Measurements from ENCODE around the gene FOXD4L3.
"Not testable (repeated sequence)": the region's sequence is repeated elsewhere in the genome, so short reads cannot be mapped to it uniquely, and the experiment has no call there.

DNA sequence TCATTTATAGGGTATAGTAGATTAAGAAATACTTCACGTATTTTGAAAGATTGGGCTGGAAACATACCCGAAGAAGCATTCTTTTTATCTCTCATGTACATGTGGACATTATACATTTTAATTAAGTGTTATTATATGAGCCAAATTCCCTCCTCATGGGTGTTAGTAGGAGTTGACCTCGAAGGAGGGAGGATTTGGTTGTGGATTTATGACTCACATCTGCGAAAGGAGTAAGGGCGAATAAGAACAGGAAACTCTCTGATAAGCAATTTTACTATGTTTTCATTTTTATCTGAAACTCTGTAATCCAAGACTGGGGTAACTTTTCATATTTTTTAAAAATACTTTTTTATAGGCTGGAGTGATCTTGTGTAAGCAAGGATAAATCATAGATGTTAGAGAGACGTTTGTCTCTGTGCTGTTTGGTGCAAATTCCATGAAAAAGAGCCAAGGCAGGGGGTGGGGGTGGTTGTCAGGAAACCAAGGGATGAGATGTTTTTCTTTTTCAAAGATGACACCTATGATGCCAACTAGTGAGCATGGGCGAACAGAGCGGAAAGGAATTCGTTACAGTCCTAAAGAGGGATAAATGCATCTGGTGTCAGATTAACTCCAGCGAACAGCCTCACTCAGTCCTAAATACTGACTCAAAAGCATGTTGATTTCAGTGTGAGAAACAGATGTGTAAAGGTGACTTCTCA, 34.1 kb downstream of the FOXD4L3 start:
- TF ChIP-seq, protein P1, sequence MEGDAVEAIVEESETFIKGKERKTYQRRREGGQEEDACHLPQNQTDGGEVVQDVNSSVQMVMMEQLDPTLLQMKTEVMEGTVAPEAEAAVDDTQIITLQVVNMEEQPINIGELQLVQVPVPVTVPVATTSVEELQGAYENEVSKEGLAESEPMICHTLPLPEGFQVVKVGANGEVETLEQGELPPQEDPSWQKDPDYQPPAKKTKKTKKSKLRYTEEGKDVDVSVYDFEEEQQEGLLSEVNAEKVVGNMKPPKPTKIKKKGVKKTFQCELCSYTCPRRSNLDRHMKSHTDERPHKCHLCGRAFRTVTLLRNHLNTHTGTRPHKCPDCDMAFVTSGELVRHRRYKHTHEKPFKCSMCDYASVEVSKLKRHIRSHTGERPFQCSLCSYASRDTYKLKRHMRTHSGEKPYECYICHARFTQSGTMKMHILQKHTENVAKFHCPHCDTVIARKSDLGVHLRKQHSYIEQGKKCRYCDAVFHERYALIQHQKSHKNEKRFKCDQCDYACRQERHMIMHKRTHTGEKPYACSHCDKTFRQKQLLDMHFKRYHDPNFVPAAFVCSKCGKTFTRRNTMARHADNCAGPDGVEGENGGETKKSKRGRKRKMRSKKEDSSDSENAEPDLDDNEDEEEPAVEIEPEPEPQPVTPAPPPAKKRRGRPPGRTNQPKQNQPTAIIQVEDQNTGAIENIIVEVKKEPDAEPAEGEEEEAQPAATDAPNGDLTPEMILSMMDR (conservative IDR thresholded peaks at IDR 0.05): not testable (repeated sequence)
- TF ChIP-seq EZH2 (IDR thresholded peaks at IDR 0.05; ENCODE audit: low read depth): not testable (repeated sequence)
